Large intestine (tissue), 12 donors: ENCODE data around the gene RSPH1. TPM values are rescaled to one million over a fixed set of nuclear protein-coding genes. Genes with fewer than 3 reads are reported as not detected.

Experiments used
- DNase-seq, 2 donors: peaks; one replicate each; pipeline versions ENCODE4 v3.0.0 to v3.0.0-alpha.2; 2013
- H3K27ac ChIP-seq: one replicate; pipeline ENCODE4 v1.5.1; 2013; ENCODE audit warnings: low read length
- H3K27me3 ChIP-seq: 2 replicates; pipeline ENCODE4 v1.6.1; 2013; ENCODE audit warnings: low read length; ENCODE audit not compliant: control insufficient read depth, insufficient read depth
- H3K36me3 ChIP-seq: 2 replicates; pipeline ENCODE4 v1.6.1; 2013; ENCODE audit warnings: low read length; ENCODE audit not compliant: control insufficient read depth, insufficient read depth
- H3K4me1 ChIP-seq: one replicate; pipeline ENCODE4 v1.6.1; 2013; ENCODE audit warnings: low read length; ENCODE audit not compliant: control insufficient read depth, insufficient read depth
- H3K4me3 ChIP-seq: one replicate; pipeline ENCODE4 v1.5.1; 2013; ENCODE audit warnings: low read length
- H3K9me3 ChIP-seq: one replicate; pipeline ENCODE4 v1.6.1; 2013; ENCODE audit warnings: mild to moderate bottlenecking, low read depth, low read length, moderate library complexity; ENCODE audit not compliant: control insufficient read depth
- WGBS: methylation state at CpG from one replicate; pipeline ENCODE4 v1.1.5; 2013; ENCODE audit warnings: low lambda C conversion rate; ENCODE audit not compliant: insufficient coverage; 5-methylcytosine and 5-hydroxymethylcytosine counted together
- long read RNA-seq, 11 donors: transcript quantifications; one replicate each; lab custom pipeline, GENCODE V29; 2026
- polyA plus RNA-seq: library from polyadenylated mRNA; unstranded; fragments of 120-200 nt; gene quantifications from one replicate; pipeline ENCODE4 v1.2.1, GENCODE V29; 2013

RSPH1 gene
- 6.0 TPM for polyA plus RNA-seq
- long read RNA-seq, donor 1, partial matches to known transcripts: 0 of 2 reads
- long read RNA-seq, donor 1, other reads (novel, unspliced or antisense): 0 of 2 reads
- long read RNA-seq, donor 2, partial matches to known transcripts: 0 of 1 reads
- long read RNA-seq, donor 2, other reads (novel, unspliced or antisense): 0 of 1 reads
- long read RNA-seq, donor 3, partial matches to known transcripts: 0 of 1 reads
- long read RNA-seq, donor 3, other reads (novel, unspliced or antisense): 0 of 1 reads
- long read RNA-seq, donor 4: 0 reads
- long read RNA-seq, donor 5, partial matches to known transcripts: 0 of 1 reads
- long read RNA-seq, donor 5, other reads (novel, unspliced or antisense): 0 of 1 reads
- long read RNA-seq, donor 6, partial matches to known transcripts: 0 of 2 reads
- long read RNA-seq, donor 6, other reads (novel, unspliced or antisense): 0 of 2 reads
- long read RNA-seq, donor 7: 0 reads
- long read RNA-seq, donor 8, partial matches to known transcripts: 0 of 2 reads
- long read RNA-seq, donor 8, other reads (novel, unspliced or antisense): 0 of 2 reads
- long read RNA-seq, donor 9, partial matches to known transcripts: 0 of 1 reads
- long read RNA-seq, donor 9, other reads (novel, unspliced or antisense): 0 of 1 reads
- long read RNA-seq, donor 10: 0 reads
- long read RNA-seq, donor 11, partial matches to known transcripts: 0 of 1 reads
- long read RNA-seq, donor 11, other reads (novel, unspliced or antisense): 0 of 1 reads

GRCh38 chr21:42496120-42496838, at the start of gene RSPH1:
TSS of gene RSPH1 (minus strand) at chr21:42496224. CDS start at chr21:42496186, 38 bp downstream.
- no CpG with 5 or more reads among the region's 58 CpGs for WGBS
- peak within 1 kb of the TSS; percentile 92 for H3K27ac ChIP-seq
- peaks cover 39% of the 10 kb centered on the region for H3K4me1 ChIP-seq
- no peaks in the 10 kb centered on the region for H3K9me3 ChIP-seq
- H3K36me3 ChIP-seq: no peaks in the 10 kb centered on the region
- DNase-seq: peak; percentile 100
- peak within 1 kb of the TSS; percentile 65 for H3K4me3 ChIP-seq
- H3K27me3 ChIP-seq: no peaks in the 10 kb centered on the region

- no peak for DNase-seq
- peaks cover 79% of the 10 kb centered on the region for H3K36me3 ChIP-seq
- no peak overlapping the region for H3K27ac ChIP-seq
- H3K4me3 ChIP-seq: no peak overlapping the region
- no peaks in the 10 kb centered on the region for H3K27me3 ChIP-seq
- no peaks in the 10 kb centered on the region for H3K4me1 ChIP-seq
- H3K9me3 ChIP-seq: no peaks in the 10 kb centered on the region
- no CpG with 5 or more reads among the region's 8 CpGs for WGBS
Observed at GRCh38 chr21:42545745-42546144, 49.7 kb upstream of the RSPH1 start.

- H3K27ac ChIP-seq: no peak overlapping the region
- WGBS: no CpG with 5 or more reads among the region's 4 CpGs
- H3K9me3 ChIP-seq: no peaks in the 10 kb centered on the region
Observed at GRCh38 chr21:42545317-42545716, 49.3 kb upstream of the RSPH1 start.

GRCh38 chr21:42544544-42544943, 48.5 kb upstream of the RSPH1 start:
- WGBS: no CpG with 5 or more reads among the region's 8 CpGs
- Histone ChIP-seq H3K4me3 (no peak overlapping the region), H3K36me3 (peaks cover 89% of the 10 kb centered on the region), H3K9me3 (no peaks in the 10 kb centered on the region), H3K4me1 (no peaks in the 10 kb centered on the region), H3K27me3 (no peaks in the 10 kb centered on the region), H3K27ac (no peak overlapping the region)
- no peak for DNase-seq

More at GRCh38 chr21:42545317-42545716, 49.3 kb upstream of the RSPH1 start:
- Histone ChIP-seq H3K4me1 (no peaks in the 10 kb centered on the region), H3K36me3 (peaks cover 82% of the 10 kb centered on the region), H3K27me3 (no peaks in the 10 kb centered on the region), H3K4me3 (no peak overlapping the region)
- DNase-seq: no peak

- WGBS: no CpG with 5 or more reads among the region's 25 CpGs
- DNase-seq: no peak
- Histone ChIP-seq H3K9me3 (no peaks in the 10 kb centered on the region), H3K4me3 (no peak overlapping the region), H3K27ac (no peak overlapping the region), H3K27me3 (no peaks in the 10 kb centered on the region), H3K4me1 (no peaks in the 10 kb centered on the region), H3K36me3 (peaks cover 83% of the 10 kb centered on the region)
Observed at GRCh38 chr21:42543106-42543847, 47.3 kb upstream of the RSPH1 start.

GRCh38 chr21:42542596-42542995, 46.6 kb upstream of the RSPH1 start:
- H3K4me3 ChIP-seq: no peak overlapping the region
- peaks cover 77% of the 10 kb centered on the region for H3K36me3 ChIP-seq
- WGBS: no CpG with 5 or more reads among the region's 10 CpGs
- no peaks in the 10 kb centered on the region for H3K27me3 ChIP-seq
- H3K9me3 ChIP-seq: no peaks in the 10 kb centered on the region
- no peak overlapping the region for H3K27ac ChIP-seq
- H3K4me1 ChIP-seq: no peaks in the 10 kb centered on the region
- no peak for DNase-seq

GRCh38 chr21:42542196-42542595, 46.2 kb upstream of the RSPH1 start:
- Histone ChIP-seq H3K9me3 (no peaks in the 10 kb centered on the region), H3K4me1 (peaks cover under 1% of the 10 kb centered on the region), H3K4me3 (no peak overlapping the region), H3K36me3 (peaks cover 73% of the 10 kb centered on the region), H3K27me3 (no peaks in the 10 kb centered on the region), H3K27ac (no peak overlapping the region)
- WGBS: no CpG with 5 or more reads among the region's 8 CpGs
- DNase-seq: no peak

GRCh38 chr21:42541618-42542017, 45.6 kb upstream of the RSPH1 start:
- no peak for DNase-seq
- H3K36me3 ChIP-seq: peaks cover 74% of the 10 kb centered on the region
- H3K27ac ChIP-seq: no peak overlapping the region
- H3K27me3 ChIP-seq: no peaks in the 10 kb centered on the region
- no peak overlapping the region for H3K4me3 ChIP-seq
- H3K4me1 ChIP-seq: peaks cover 5% of the 10 kb centered on the region
- no peaks in the 10 kb centered on the region for H3K9me3 ChIP-seq

- Histone ChIP-seq H3K36me3 (peaks cover 72% of the 10 kb centered on the region), H3K27ac (no peak overlapping the region), H3K4me3 (no peak overlapping the region), H3K9me3 (no peaks in the 10 kb centered on the region), H3K27me3 (no peaks in the 10 kb centered on the region), H3K4me1 (peaks cover 5% of the 10 kb centered on the region)
- no peak for DNase-seq
- WGBS: no CpG with 5 or more reads among the region's 12 CpGs
Observed at GRCh38 chr21:42541174-42541573, 45.1 kb upstream of the RSPH1 start.

- Histone ChIP-seq H3K36me3 (peaks cover 72% of the 10 kb centered on the region), H3K4me1 (peaks cover 12% of the 10 kb centered on the region), H3K9me3 (no peaks in the 10 kb centered on the region), H3K27ac (no peak overlapping the region), H3K27me3 (no peaks in the 10 kb centered on the region), H3K4me3 (no peak overlapping the region)
- no peak for DNase-seq
- 100% methylated on average over 1 of the region's 8 CpGs for WGBS
Observed at GRCh38 chr21:42540396-42540795, 44.4 kb upstream of the RSPH1 start.
